GM13976 (cell line): ENCODE results near the gene PRR13.
"Not testable (repeated sequence)": the region's sequence is repeated elsewhere in the genome, so short reads cannot be mapped to it uniquely, and the experiment has no call there.

Experiments
- DNase-seq: peaks from one replicate; pipeline ENCODE4 v3.0.0; 2012; ENCODE audit warnings: low spot score
- in situ Hi-C: fragments of 300-500 bp; cut with MboI; formaldehyde crosslinking; loops from one replicate; pipeline ENCODE4 v1.12.0; 2022; ENCODE audit warnings: low sequenced_read_pairs, mixed read lengths, inconsistent platforms; ENCODE audit not compliant: unreplicated experiment
- TF ChIP-seq, protein P1 (sequence below): IDR thresholded peaks from 2 replicates; pipeline ENCODE4 v1.5.1; 2012; ENCODE audit warnings: borderline replicate concordance, mild to moderate bottlenecking; ENCODE audit not compliant: insufficient read depth; ENCODE audit errors: extremely low read depth, missing control alignments, control extremely low read depth

PRR13 gene

GRCh38 chr12:53414756-53415417, 26.6 kb upstream of the PRR13 start:
- TF ChIP-seq, protein P1, sequence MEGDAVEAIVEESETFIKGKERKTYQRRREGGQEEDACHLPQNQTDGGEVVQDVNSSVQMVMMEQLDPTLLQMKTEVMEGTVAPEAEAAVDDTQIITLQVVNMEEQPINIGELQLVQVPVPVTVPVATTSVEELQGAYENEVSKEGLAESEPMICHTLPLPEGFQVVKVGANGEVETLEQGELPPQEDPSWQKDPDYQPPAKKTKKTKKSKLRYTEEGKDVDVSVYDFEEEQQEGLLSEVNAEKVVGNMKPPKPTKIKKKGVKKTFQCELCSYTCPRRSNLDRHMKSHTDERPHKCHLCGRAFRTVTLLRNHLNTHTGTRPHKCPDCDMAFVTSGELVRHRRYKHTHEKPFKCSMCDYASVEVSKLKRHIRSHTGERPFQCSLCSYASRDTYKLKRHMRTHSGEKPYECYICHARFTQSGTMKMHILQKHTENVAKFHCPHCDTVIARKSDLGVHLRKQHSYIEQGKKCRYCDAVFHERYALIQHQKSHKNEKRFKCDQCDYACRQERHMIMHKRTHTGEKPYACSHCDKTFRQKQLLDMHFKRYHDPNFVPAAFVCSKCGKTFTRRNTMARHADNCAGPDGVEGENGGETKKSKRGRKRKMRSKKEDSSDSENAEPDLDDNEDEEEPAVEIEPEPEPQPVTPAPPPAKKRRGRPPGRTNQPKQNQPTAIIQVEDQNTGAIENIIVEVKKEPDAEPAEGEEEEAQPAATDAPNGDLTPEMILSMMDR = no peak
- in situ Hi-C loops = loop anchor here (5.0 kb wide), 1 partner anchor 63 kb away; no protein-coding TSS in a partner anchor
- no peak for DNase-seq

- DNase-seq = not testable (repeated sequence)
- in situ Hi-C loops = loop anchor here (5.0 kb wide), 1 partner anchor 64 kb away; no protein-coding TSS in a partner anchor
These were observed 25.7 kb upstream of the PRR13 start for GRCh38 chr12:53415752-53416389.

GRCh38 chr12:53417291-53417816, 24.2 kb upstream of the PRR13 start:
- peak; percentile 46 for DNase-seq
- in situ Hi-C loops = loop anchor here (5.0 kb wide), 1 partner anchor 65 kb away; no protein-coding TSS in a partner anchor

DNA sequence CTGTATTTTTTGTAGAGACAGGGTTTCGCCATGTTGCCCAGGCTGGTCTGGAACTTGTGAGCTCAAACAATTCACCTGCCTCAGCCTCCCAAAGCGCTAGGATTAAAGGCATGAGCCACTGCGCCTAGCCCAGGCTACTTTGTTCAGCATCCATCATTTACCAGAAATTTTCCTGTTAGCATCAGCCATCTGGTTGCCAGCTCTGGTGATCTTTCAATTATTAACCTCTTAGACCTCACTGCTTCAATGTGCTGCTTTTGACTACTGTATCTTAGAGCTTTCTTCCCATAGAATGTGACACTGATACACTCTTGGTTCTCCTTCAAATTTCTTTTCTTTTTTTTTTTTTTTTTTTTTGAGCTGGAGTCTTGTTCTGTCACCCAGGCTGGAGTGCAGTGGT, 23.3 kb upstream of the PRR13 start:
- in situ Hi-C loops = loop anchor here (5.0 kb wide), 1 partner anchor 66 kb away; no protein-coding TSS in a partner anchor
- TF ChIP-seq, protein P1 = no peak
- DNase-seq = no peak

DNA sequence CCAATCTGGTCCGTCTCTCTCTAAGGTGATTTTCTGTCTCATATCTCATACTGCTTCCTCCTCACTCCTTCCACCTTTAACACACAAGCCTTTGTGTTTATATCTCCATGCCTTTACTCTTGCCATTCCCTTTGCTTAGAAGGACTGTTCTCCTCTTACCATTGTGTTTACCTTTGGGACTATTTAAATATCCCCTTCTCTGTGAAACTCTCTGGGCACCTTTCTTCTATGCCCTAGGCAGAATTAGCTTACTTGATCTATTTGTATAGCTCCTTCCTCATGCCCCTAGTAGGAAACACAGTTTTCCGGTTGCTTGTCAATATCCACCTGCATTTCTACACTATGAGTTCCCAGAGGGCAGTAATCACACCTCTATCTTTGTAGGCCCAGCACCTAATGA, 21.8 kb upstream of the PRR13 start:
- no peak for DNase-seq
- TF ChIP-seq, protein P1 = no peak
- in situ Hi-C loops = loop anchor here (5.0 kb wide), 1 partner anchor 67 kb away; no protein-coding TSS in a partner anchor

- DNase-seq, in situ Hi-C loops: not testable (repeated sequence)
These were observed 19.3 kb upstream of the PRR13 start for GRCh38 chr12:53422247-53422646.

- no peak for DNase-seq
- TF ChIP-seq, protein P1 = no peak
- in situ Hi-C loops = no loop called here
These were observed 17.9 kb upstream of the PRR13 start, which contains the start of gene AMHR2 for GRCh38 chr12:53423597-53423996. Gene AMHR2, plus strand, starts transcription at chr12:53423855. Its CDS starts 80 bp downstream, at chr12:53423935.
